ENCODE data around the gene RECK.

GRCh38 chr9:36005891-36006290 lies 30.8 kb upstream of the RECK start:
- TF ChIP-seq YY1 (IDR thresholded peaks at IDR 0.05; ENCODE audit: insufficient read depth, insufficient read length) (no peak), ZNF274 (IDR thresholded peaks at IDR 0.05; ENCODE audit: low read depth, low read length) (no peak), SUZ12 (IDR thresholded peaks at IDR 0.05; ENCODE audit: extremely low read depth, insufficient read depth, insufficient read length) (no peak)

Measured in NT2/D1 (cell line).